ENCODE measurements around the gene DNPH1. TPM values are rescaled to one million over a fixed set of nuclear protein-coding genes. Genes with fewer than 3 reads are reported as not detected.

The DNPH1 gene
- polyA plus RNA-seq, 1 experiment, result 63.9 TPM

- ChIA-PET CTCF (interaction anchor here (0.5 to 3.6 kb wide), 3 partner anchors 9 to 1047 kb away, joined by 3 to 27 read pairs (median 3); partner anchors contain the start of gene DNPH1), POLR2A (no interaction called here)
- TF ChIP-seq CTCF (IDR thresholded peaks at IDR 0.05; ENCODE audit: insufficient read depth, low read depth, low read length), result no peak
- no peaks in the 10 kb centered on the region for H3K27me3 ChIP-seq (ENCODE audit: control insufficient read depth, insufficient read depth, low read length)
- no peak overlapping the region for H3K4me3 ChIP-seq (ENCODE audit: low read depth, low read length)
- H3K36me3 ChIP-seq (ENCODE audit: control insufficient read depth, insufficient read depth, low read length), result peaks cover 16% of the 10 kb centered on the region
- no peak for DNase-seq (ENCODE audit: low read depth)
Measured at GRCh38 chr6:43221046-43221972, 8.0 kb downstream of the DNPH1 start.

GRCh38 chr6:43220439-43220951 is 8.8 kb downstream of the DNPH1 start:
- no peak for TF ChIP-seq CTCF (IDR thresholded peaks at IDR 0.05; ENCODE audit: insufficient read depth, low read depth, low read length)
- H3K27me3 ChIP-seq (ENCODE audit: control insufficient read depth, insufficient read depth, low read length), result no peaks in the 10 kb centered on the region
- H3K4me3 ChIP-seq (ENCODE audit: low read depth, low read length), result no peak overlapping the region
- peaks cover 20% of the 10 kb centered on the region for H3K36me3 ChIP-seq (ENCODE audit: control insufficient read depth, insufficient read depth, low read length)
- ChIA-PET POLR2A (no interaction called here), CTCF (interaction anchor here (0.5 to 3.6 kb wide), 2 partner anchors 9 to 1048 kb away, joined by 3 to 27 read pairs; partner anchors contain the start of gene DNPH1)
- DNase-seq (ENCODE audit: low read depth), result no peak

GRCh38 chr6:43219814-43220213 is 9.5 kb downstream of the DNPH1 start:
- Histone ChIP-seq H3K4me3 (ENCODE audit: low read depth, low read length) (no peak overlapping the region), H3K27me3 (ENCODE audit: control insufficient read depth, insufficient read depth, low read length) (no peaks in the 10 kb centered on the region), H3K36me3 (ENCODE audit: control insufficient read depth, insufficient read depth, low read length) (peaks cover 20% of the 10 kb centered on the region)
- no peak for TF ChIP-seq CTCF (IDR thresholded peaks at IDR 0.05; ENCODE audit: insufficient read depth, low read depth, low read length)
- no peak for DNase-seq (ENCODE audit: low read depth)
- POLR2A ChIA-PET, result no interaction called here
- CTCF ChIA-PET, result interaction anchor here (3.6 kb wide), 1 partner anchor 10 kb away, joined by 27 read pairs; the partner anchor contains the start of gene DNPH1

- Histone ChIP-seq H3K4me3 (ENCODE audit: low read depth, low read length) (no peak overlapping the region), H3K36me3 (ENCODE audit: control insufficient read depth, insufficient read depth, low read length) (peaks cover 20% of the 10 kb centered on the region), H3K27me3 (ENCODE audit: control insufficient read depth, insufficient read depth, low read length) (no peaks in the 10 kb centered on the region)
- no peak for DNase-seq (ENCODE audit: low read depth)
- POLR2A ChIA-PET, result no interaction called here
- CTCF ChIA-PET, result interaction anchor here (3.6 kb wide), 1 partner anchor 11 kb away, joined by 27 read pairs; the partner anchor contains the start of gene DNPH1
- TF ChIP-seq CTCF (IDR thresholded peaks at IDR 0.05; ENCODE audit: insufficient read depth, low read depth, low read length), result no peak
Measured at GRCh38 chr6:43219119-43219518, 10.2 kb downstream of the DNPH1 start.

GRCh38 chr6:43217351-43217750 is 11.9 kb downstream of the DNPH1 start:
- Histone ChIP-seq H3K4me3 (ENCODE audit: low read depth, low read length) (no peak overlapping the region), H3K36me3 (ENCODE audit: control insufficient read depth, insufficient read depth, low read length) (peaks cover 19% of the 10 kb centered on the region), H3K27me3 (ENCODE audit: control insufficient read depth, insufficient read depth, low read length) (no peaks in the 10 kb centered on the region)
- no peak for TF ChIP-seq CTCF (IDR thresholded peaks at IDR 0.05; ENCODE audit: insufficient read depth, low read depth, low read length)
- ChIA-PET POLR2A (no interaction called here), CTCF (interaction anchor here (0.6 to 2.5 kb wide), 3 partner anchors 12 to 1114 kb away, joined by 3 to 15 read pairs (median 3); partner anchors contain the start of gene DNPH1)
- no peak for DNase-seq (ENCODE audit: low read depth)

Measured in BJ (cell line).